GM23338 (cell line): ENCODE results near the gene S100A12. TPM values are rescaled to one million over a fixed set of nuclear protein-coding genes. Genes with fewer than 3 reads are reported as not detected.

ENCODE experiments used
- ATAC-seq: fragments of 200-7000 bp; cut with Tn5 transposase; 3 replicates; pipeline ENCODE4 v1.9.1; 2020
- DNase-seq: peaks from one replicate; pipeline ENCODE4 v3.0.0-alpha.2; 2015; ENCODE audit warnings: low spot score
- H2AFZ ChIP-seq: fragments of 200-600 bp; sonication (generic); 2 replicates; pipeline ENCODE4 v1.8.0; 2016; ENCODE audit warnings: antibody characterized with exemption, mild to moderate bottlenecking, moderate library complexity
- H3F3A ChIP-seq: fragments of 200-600 bp; sonication (generic); replicated peaks from 2 replicates; pipeline ENCODE4 v1.8.0; 2017; ENCODE audit warnings: antibody characterized with exemption, mixed run types, low read depth
- H3K27ac ChIP-seq: fragments of 200-600 bp; sonication (generic); 2 replicates; pipeline ENCODE4 v1.6.1; 2016; ENCODE audit warnings: low read depth
- H3K27me3 ChIP-seq: fragments of 200-600 bp; sonication (generic); 2 replicates; pipeline ENCODE4 v1.8.0; 2016; ENCODE audit warnings: mild to moderate bottlenecking, mixed run types, moderate library complexity; ENCODE audit not compliant: insufficient read depth
- H3K36me3 ChIP-seq: fragments of 200-600 bp; sonication (generic); 2 replicates; pipeline ENCODE4 v1.8.0; 2016; ENCODE audit warnings: mild to moderate bottlenecking; ENCODE audit not compliant: insufficient read depth
- H3K4me1 ChIP-seq: fragments of 200-600 bp; sonication (generic); 2 replicates; pipeline ENCODE4 v1.8.0; 2016; ENCODE audit warnings: mild to moderate bottlenecking, moderate library complexity; ENCODE audit not compliant: insufficient read depth
- H3K4me2 ChIP-seq: fragments of 200-600 bp; sonication (generic); 2 replicates; pipeline ENCODE4 v1.7.1; 2017; ENCODE audit warnings: mixed run types
- H3K4me3 ChIP-seq: fragments of 200-600 bp; sonication (generic); 2 replicates; pipeline ENCODE4 v1.6.1; 2016; ENCODE audit warnings: mixed run types
- H3K79me2 ChIP-seq: fragments of 200-600 bp; sonication (generic); replicated peaks from 2 replicates; pipeline ENCODE4 v1.8.0; 2017; ENCODE audit warnings: mild to moderate bottlenecking; ENCODE audit not compliant: insufficient read depth
- H3K9me2 ChIP-seq: fragments of 200-600 bp; sonication (generic); 2 replicates; pipeline ENCODE4 v1.8.0; 2017; ENCODE audit not compliant: insufficient read depth
- H4K20me1 ChIP-seq: fragments of 200-600 bp; sonication (generic); replicated peaks from 2 replicates; pipeline ENCODE4 v1.8.0; 2017; ENCODE audit warnings: mild to moderate bottlenecking; ENCODE audit not compliant: insufficient read depth
- H3K27ac Mint-ChIP-seq: 2 replicates; pipeline ENCODE4 v1.8.0; 2020; ENCODE audit warnings: inconsistent platforms, mild to moderate bottlenecking, moderate library complexity, mixed read lengths
- H3K27me3 Mint-ChIP-seq: 3 replicates; pipeline ENCODE4 v1.8.0; 2022; ENCODE audit warnings: low read depth, mild to moderate bottlenecking, moderate library complexity, mixed read lengths, inconsistent platforms; ENCODE audit not compliant: insufficient read depth, poor library complexity
- H3K36me3 Mint-ChIP-seq: 3 replicates; pipeline ENCODE4 v1.8.0; 2021; ENCODE audit warnings: low read depth, mild to moderate bottlenecking, inconsistent platforms, moderate library complexity, mixed read lengths
- H3K4me1 Mint-ChIP-seq: 3 replicates; pipeline ENCODE4 v1.8.0; 2020; ENCODE audit warnings: mild to moderate bottlenecking, inconsistent platforms, mixed read lengths
- H3K4me3 Mint-ChIP-seq: 3 replicates; pipeline ENCODE4 v1.8.0; 2021; ENCODE audit warnings: moderate library complexity, mild to moderate bottlenecking, inconsistent platforms, mixed read lengths
- H3K9me3 Mint-ChIP-seq: 3 replicates; pipeline ENCODE4 v1.8.0; 2020; ENCODE audit warnings: moderate library complexity, mild to moderate bottlenecking, inconsistent platforms, mixed read lengths
- CREB1 ChIP-seq: fragments of 250-450 bp; sonication (Bioruptor Pico); IDR thresholded peaks from 2 replicates; pipeline ENCODE4 v1.5.0; 2020; ENCODE audit warnings: low read depth, mild to moderate bottlenecking, moderate library complexity
- EZH2 ChIP-seq: fragments of 200-600 bp; sonication (generic); IDR thresholded peaks from one replicate; pipeline ENCODE4 v1.8.0; 2017; ENCODE audit warnings: antibody characterized with exemption, mild to moderate bottlenecking, low read depth; ENCODE audit not compliant: unreplicated experiment
- EZH2phosphoT487 ChIP-seq: fragments of 200-600 bp; sonication (generic); IDR thresholded peaks from one replicate; pipeline ENCODE4 v1.8.1; 2018; ENCODE audit warnings: antibody characterized with exemption; ENCODE audit not compliant: unreplicated experiment
- JUNB ChIP-seq: IDR thresholded peaks from one replicate; pipeline ENCODE4 v1.6.1; 2016; ENCODE audit warnings: antibody characterized with exemption; ENCODE audit not compliant: unreplicated experiment
- NANOG ChIP-seq: IDR thresholded peaks from 2 replicates; pipeline ENCODE4 v1.6.1; 2016; ENCODE audit warnings: antibody characterized with exemption, borderline replicate concordance
- POLR2AphosphoS5 ChIP-seq: IDR thresholded peaks from 2 replicates; pipeline ENCODE4 v1.6.1; 2016; ENCODE audit warnings: antibody characterized with exemption, low read depth
- STAT1 ChIP-seq: IDR thresholded peaks from one replicate; pipeline ENCODE4 v1.6.1; 2016; ENCODE audit warnings: antibody characterized with exemption; ENCODE audit not compliant: unreplicated experiment
- ZNF331 ChIP-seq: fragments of 250-450 bp; sonication (Bioruptor Pico); IDR thresholded peaks from 2 replicates; pipeline ENCODE4 v1.5.0; 2020; ENCODE audit warnings: low read depth, mild to moderate bottlenecking, moderate library complexity
- polyA plus RNA-seq: library from polyadenylated mRNA; unstranded; fragments of >200 nt; fragmentation: Nextera tagmentation; extraction: Ambion mirVana; gene quantifications from 2 replicates; pipeline ENCODE4 v1.2.1, GENCODE V29; 2016
- total RNA-seq: library from RNA; depleted of rRNA; stranded (reverse); fragments of >200 nt; shearing (Covaris generic); gene quantifications from 2 replicates; pipeline ENCODE4 v1.2.3, GENCODE V29; 2014
- TF ChIP-seq, protein P1 (sequence below): IDR thresholded peaks from one replicate; pipeline ENCODE4 v1.6.1; 2018; ENCODE audit warnings: antibody characterized with exemption; ENCODE audit not compliant: unreplicated experiment
- TF ChIP-seq, protein P2 (sequence below): fragments of 250-450 bp; sonication (Bioruptor Pico); IDR thresholded peaks from 2 replicates; pipeline ENCODE4 v1.5.0; 2020; ENCODE audit warnings: mild to moderate bottlenecking, moderate library complexity
- TF ChIP-seq, protein P3 (sequence below), 2 experiments: fragments of 200-600 bp in 1 of 2; sonication (generic) in 1 of 2; conservative IDR thresholded peaks; 2 replicates each; pipeline versions ENCODE4 v1.5.1 to v1.6.1; 2016 to 2017; ENCODE audit warnings: antibody characterized with exemption in 2 of 2, low read depth in 2 of 2, mild to moderate bottlenecking in 2 of 2, moderate library complexity in 1 of 2

Gene S100A12
- total and polyA plus RNA-seq, 2 experiments from 2014 or later: not detected

- Histone ChIP-seq H3K4me2 (no peak overlapping the region), H3F3A (no peaks in the 10 kb centered on the region), H3K4me3 (no peak overlapping the region), H3K27me3 (no peaks in the 10 kb centered on the region), H3K27ac (no peak overlapping the region), H3K9me2 (peaks cover 3% of the 10 kb centered on the region; the same call in 1 of the 2 replicates), H3K4me1 (no peaks in the 10 kb centered on the region), H3K79me2 (no peaks in the 10 kb centered on the region), H2AFZ (no peak overlapping the region), H3K36me3 (no peaks in the 10 kb centered on the region), H4K20me1 (no peaks in the 10 kb centered on the region)
- no peaks in the 10 kb centered on the region for H3K9me3 Mint-ChIP-seq
- DNase-seq: no peak
- H3K4me1 Mint-ChIP-seq: no peaks in the 10 kb centered on the region
- no peak overlapping the region for H3K27ac Mint-ChIP-seq
- ATAC-seq: no peak
- H3K27me3 Mint-ChIP-seq: no peaks in the 10 kb centered on the region
- no peaks in the 10 kb centered on the region for H3K36me3 Mint-ChIP-seq
- TF ChIP-seq JUNB (no peak), ZNF331 (CRISPR knock-in tag) (no peak), CREB1 (CRISPR knock-in tag) (no peak)
- TF ChIP-seq, protein P1, sequence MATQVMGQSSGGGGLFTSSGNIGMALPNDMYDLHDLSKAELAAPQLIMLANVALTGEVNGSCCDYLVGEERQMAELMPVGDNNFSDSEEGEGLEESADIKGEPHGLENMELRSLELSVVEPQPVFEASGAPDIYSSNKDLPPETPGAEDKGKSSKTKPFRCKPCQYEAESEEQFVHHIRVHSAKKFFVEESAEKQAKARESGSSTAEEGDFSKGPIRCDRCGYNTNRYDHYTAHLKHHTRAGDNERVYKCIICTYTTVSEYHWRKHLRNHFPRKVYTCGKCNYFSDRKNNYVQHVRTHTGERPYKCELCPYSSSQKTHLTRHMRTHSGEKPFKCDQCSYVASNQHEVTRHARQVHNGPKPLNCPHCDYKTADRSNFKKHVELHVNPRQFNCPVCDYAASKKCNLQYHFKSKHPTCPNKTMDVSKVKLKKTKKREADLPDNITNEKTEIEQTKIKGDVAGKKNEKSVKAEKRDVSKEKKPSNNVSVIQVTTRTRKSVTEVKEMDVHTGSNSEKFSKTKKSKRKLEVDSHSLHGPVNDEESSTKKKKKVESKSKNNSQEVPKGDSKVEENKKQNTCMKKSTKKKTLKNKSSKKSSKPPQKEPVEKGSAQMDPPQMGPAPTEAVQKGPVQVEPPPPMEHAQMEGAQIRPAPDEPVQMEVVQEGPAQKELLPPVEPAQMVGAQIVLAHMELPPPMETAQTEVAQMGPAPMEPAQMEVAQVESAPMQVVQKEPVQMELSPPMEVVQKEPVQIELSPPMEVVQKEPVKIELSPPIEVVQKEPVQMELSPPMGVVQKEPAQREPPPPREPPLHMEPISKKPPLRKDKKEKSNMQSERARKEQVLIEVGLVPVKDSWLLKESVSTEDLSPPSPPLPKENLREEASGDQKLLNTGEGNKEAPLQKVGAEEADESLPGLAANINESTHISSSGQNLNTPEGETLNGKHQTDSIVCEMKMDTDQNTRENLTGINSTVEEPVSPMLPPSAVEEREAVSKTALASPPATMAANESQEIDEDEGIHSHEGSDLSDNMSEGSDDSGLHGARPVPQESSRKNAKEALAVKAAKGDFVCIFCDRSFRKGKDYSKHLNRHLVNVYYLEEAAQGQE: no peak
- no peak overlapping the region for H3K4me3 Mint-ChIP-seq
Measured at GRCh38 chr1:153384958-153385580, 9.6 kb upstream of the S100A12 start.

DNA sequence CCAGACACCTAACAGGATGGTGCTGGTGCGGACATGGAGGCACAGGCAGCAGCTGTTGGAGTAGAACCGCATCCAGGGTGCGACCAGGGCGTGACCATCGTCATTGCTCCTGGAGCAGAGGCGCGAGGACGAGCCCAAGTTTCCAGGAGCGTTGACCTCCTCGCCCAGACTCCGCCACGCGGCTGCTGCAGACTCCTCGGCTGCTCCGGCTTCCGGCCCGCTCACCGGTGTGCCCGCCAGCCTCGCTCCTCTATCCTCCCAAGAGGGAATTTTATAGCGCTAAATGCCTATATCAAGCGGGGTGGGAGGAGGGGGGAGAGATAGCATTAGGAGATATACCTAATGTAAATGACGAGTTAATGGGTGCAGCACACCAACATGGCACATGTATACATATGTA lies 5.3 kb upstream of the S100A12 start:
- no peak overlapping the region for H3K4me2 ChIP-seq
- no peaks in the 10 kb centered on the region for H3K4me1 ChIP-seq
- no peaks in the 10 kb centered on the region for H3K27me3 ChIP-seq
- no peaks in the 10 kb centered on the region for H3F3A ChIP-seq
- H2AFZ ChIP-seq: no peak overlapping the region; the same call in 1 of the 2 replicates
- DNase-seq: no peak
- H3K9me2 ChIP-seq: peaks cover 7% of the 10 kb centered on the region; the same call in 1 of the 2 replicates
- H3K27ac Mint-ChIP-seq: no peak overlapping the region
- no peaks in the 10 kb centered on the region for H3K36me3 Mint-ChIP-seq
- H3K27ac ChIP-seq: no peak overlapping the region
- ATAC-seq: no peak
- H3K9me3 Mint-ChIP-seq: no peaks in the 10 kb centered on the region
- H3K4me3 ChIP-seq: no peak overlapping the region
- no peaks in the 10 kb centered on the region for H3K36me3 ChIP-seq
- H3K79me2 ChIP-seq: no peaks in the 10 kb centered on the region
- no peaks in the 10 kb centered on the region for H3K4me1 Mint-ChIP-seq
- no peaks in the 10 kb centered on the region for H4K20me1 ChIP-seq
- no peaks in the 10 kb centered on the region for H3K27me3 Mint-ChIP-seq
- H3K4me3 Mint-ChIP-seq: no peak overlapping the region
- TF ChIP-seq EZH2: no peak
- TF ChIP-seq, protein P2, sequence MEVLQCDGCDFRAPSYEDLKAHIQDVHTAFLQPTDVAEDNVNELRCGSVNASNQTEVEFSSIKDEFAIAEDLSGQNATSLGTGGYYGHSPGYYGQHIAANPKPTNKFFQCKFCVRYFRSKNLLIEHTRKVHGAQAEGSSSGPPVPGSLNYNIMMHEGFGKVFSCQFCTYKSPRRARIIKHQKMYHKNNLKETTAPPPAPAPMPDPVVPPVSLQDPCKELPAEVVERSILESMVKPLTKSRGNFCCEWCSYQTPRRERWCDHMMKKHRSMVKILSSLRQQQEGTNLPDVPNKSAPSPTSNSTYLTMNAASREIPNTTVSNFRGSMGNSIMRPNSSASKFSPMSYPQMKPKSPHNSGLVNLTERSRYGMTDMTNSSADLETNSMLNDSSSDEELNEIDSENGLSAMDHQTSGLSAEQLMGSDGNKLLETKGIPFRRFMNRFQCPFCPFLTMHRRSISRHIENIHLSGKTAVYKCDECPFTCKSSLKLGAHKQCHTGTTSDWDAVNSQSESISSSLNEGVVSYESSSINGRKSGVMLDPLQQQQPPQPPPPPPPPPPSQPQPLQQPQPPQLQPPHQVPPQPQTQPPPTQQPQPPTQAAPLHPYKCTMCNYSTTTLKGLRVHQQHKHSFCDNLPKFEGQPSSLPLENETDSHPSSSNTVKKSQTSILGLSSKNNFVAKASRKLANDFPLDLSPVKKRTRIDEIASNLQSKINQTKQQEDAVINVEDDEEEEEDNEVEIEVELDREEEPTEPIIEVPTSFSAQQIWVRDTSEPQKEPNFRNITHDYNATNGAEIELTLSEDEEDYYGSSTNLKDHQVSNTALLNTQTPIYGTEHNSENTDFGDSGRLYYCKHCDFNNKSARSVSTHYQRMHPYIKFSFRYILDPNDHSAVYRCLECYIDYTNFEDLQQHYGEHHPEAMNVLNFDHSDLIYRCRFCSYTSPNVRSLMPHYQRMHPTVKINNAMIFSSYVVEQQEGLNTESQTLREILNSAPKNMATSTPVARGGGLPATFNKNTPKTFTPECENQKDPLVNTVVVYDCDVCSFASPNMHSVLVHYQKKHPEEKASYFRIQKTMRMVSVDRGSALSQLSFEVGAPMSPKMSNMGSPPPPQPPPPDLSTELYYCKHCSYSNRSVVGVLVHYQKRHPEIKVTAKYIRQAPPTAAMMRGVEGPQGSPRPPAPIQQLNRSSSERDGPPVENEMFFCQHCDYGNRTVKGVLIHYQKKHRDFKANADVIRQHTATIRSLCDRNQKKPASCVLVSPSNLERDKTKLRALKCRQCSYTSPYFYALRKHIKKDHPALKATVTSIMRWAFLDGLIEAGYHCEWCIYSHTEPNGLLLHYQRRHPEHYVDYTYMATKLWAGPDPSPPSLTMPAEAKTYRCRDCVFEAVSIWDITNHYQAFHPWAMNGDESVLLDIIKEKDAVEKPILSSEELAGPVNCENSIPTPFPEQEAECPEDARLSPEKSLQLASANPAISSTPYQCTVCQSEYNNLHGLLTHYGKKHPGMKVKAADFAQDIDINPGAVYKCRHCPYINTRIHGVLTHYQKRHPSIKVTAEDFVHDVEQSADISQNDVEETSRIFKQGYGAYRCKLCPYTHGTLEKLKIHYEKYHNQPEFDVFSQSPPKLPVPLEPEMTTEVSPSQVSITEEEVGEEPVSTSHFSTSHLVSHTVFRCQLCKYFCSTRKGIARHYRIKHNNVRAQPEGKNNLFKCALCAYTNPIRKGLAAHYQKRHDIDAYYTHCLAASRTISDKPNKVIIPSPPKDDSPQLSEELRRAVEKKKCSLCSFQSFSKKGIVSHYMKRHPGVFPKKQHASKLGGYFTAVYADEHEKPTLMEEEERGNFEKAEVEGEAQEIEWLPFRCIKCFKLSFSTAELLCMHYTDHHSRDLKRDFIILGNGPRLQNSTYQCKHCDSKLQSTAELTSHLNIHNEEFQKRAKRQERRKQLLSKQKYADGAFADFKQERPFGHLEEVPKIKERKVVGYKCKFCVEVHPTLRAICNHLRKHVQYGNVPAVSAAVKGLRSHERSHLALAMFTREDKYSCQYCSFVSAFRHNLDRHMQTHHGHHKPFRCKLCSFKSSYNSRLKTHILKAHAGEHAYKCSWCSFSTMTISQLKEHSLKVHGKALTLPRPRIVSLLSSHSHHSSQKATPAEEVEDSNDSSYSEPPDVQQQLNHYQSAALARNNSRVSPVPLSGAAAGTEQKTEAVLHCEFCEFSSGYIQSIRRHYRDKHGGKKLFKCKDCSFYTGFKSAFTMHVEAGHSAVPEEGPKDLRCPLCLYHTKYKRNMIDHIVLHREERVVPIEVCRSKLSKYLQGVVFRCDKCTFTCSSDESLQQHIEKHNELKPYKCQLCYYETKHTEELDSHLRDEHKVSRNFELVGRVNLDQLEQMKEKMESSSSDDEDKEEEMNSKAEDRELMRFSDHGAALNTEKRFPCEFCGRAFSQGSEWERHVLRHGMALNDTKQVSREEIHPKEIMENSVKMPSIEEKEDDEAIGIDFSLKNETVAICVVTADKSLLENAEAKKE (CRISPR knock-in tag): no peak
- no peak for TF ChIP-seq EZH2phosphoT487
- TF ChIP-seq NANOG: no peak
- TF ChIP-seq, protein P3, sequence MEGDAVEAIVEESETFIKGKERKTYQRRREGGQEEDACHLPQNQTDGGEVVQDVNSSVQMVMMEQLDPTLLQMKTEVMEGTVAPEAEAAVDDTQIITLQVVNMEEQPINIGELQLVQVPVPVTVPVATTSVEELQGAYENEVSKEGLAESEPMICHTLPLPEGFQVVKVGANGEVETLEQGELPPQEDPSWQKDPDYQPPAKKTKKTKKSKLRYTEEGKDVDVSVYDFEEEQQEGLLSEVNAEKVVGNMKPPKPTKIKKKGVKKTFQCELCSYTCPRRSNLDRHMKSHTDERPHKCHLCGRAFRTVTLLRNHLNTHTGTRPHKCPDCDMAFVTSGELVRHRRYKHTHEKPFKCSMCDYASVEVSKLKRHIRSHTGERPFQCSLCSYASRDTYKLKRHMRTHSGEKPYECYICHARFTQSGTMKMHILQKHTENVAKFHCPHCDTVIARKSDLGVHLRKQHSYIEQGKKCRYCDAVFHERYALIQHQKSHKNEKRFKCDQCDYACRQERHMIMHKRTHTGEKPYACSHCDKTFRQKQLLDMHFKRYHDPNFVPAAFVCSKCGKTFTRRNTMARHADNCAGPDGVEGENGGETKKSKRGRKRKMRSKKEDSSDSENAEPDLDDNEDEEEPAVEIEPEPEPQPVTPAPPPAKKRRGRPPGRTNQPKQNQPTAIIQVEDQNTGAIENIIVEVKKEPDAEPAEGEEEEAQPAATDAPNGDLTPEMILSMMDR (conservative IDR thresholded peaks at IDR 0.05; ENCODE audit: low read depth in 2 of 2): no peak
- no peak for TF ChIP-seq JUNB
- no peak for TF ChIP-seq STAT1
- TF ChIP-seq POLR2AphosphoS5: no peak
